Karpas-422 (cell line): ENCODE results near the gene RNF31. TPM values are rescaled to one million over a fixed set of nuclear protein-coding genes. Genes with fewer than 3 reads are reported as not detected.
A peak's percentile ranks its signal among the peaks of the same experiment; 100 is the strongest.

Experiments used
- DNase-seq: peaks from one replicate; pipeline ENCODE4 v3.0.0-alpha.2; 2015
- H2AFZ ChIP-seq: fragments of 200-600 bp; sonication (generic); 2 replicates; pipeline ENCODE4 v1.6.1; 2014; ENCODE audit warnings: antibody characterized with exemption, low read length, mixed read lengths
- H3K27ac ChIP-seq: fragments of 200-600 bp; sonication (generic); 2 replicates; pipeline ENCODE4 v1.5.1; 2014; ENCODE audit warnings: mild to moderate bottlenecking, low read length, moderate library complexity
- H3K27me3 ChIP-seq: fragments of 200-600 bp; sonication (generic); 2 replicates; pipeline ENCODE4 v1.6.1; 2014; ENCODE audit warnings: low read length, mixed read lengths
- H3K36me3 ChIP-seq: fragments of 200-600 bp; sonication (generic); 2 replicates; pipeline ENCODE4 v1.6.1; 2014; ENCODE audit warnings: low read length, mixed read lengths; ENCODE audit not compliant: insufficient read depth
- H3K4me1 ChIP-seq: fragments of 200-600 bp; sonication (generic); 2 replicates; pipeline ENCODE4 v1.6.1; 2014; ENCODE audit warnings: mild to moderate bottlenecking, low read length, mixed read lengths
- H3K4me2 ChIP-seq: fragments of 200-600 bp; sonication (generic); 2 replicates; pipeline ENCODE4 v1.6.1; 2014; ENCODE audit warnings: low read length, low read depth, mild to moderate bottlenecking; ENCODE audit not compliant: poor library complexity, severe bottlenecking
- H3K4me3 ChIP-seq: fragments of 200-600 bp; sonication (generic); 2 replicates; pipeline ENCODE4 v1.5.1; 2014; ENCODE audit warnings: mild to moderate bottlenecking, antibody characterized with exemption, low read length, mixed read lengths
- H3K79me2 ChIP-seq: fragments of 200-600 bp; sonication (generic); 2 replicates; pipeline ENCODE4 v1.6.1; 2014; ENCODE audit warnings: mild to moderate bottlenecking, low read length, mixed read lengths
- H3K9ac ChIP-seq: fragments of 200-600 bp; sonication (generic); 2 replicates; pipeline ENCODE4 v1.6.0; 2014; ENCODE audit warnings: low read length
- H3K9me2 ChIP-seq: fragments of 200-600 bp; sonication (generic), shearing (Covaris generic); replicated peaks from 2 replicates; pipeline ENCODE4 v1.6.0; 2014; ENCODE audit warnings: mild to moderate bottlenecking, low read length, moderate library complexity; ENCODE audit not compliant: insufficient read depth
- H3K9me3 ChIP-seq: fragments of 300-700, 200-600 bp; sonication (generic); 2 replicates; pipeline ENCODE4 v1.6.1; 2014; ENCODE audit warnings: low read length, mixed read lengths
- H4K20me1 ChIP-seq: fragments of 200-600 bp; sonication (generic); 2 replicates; pipeline ENCODE4 v1.6.1; 2014; ENCODE audit warnings: mild to moderate bottlenecking, antibody characterized with exemption, low read length, low read depth; ENCODE audit not compliant: insufficient read depth
- total RNA-seq: library from RNA; depleted of rRNA; stranded (reverse); fragments of >200 nt; shearing (Covaris generic); gene quantifications from 2 replicates; pipeline ENCODE4 v1.2.3, GENCODE V29; 2014; ENCODE audit warnings: low replicate concordance; rRNA removed

RNF31 gene
- 82.0 and 153 TPM in 2 replicates for total RNA-seq

DNA sequence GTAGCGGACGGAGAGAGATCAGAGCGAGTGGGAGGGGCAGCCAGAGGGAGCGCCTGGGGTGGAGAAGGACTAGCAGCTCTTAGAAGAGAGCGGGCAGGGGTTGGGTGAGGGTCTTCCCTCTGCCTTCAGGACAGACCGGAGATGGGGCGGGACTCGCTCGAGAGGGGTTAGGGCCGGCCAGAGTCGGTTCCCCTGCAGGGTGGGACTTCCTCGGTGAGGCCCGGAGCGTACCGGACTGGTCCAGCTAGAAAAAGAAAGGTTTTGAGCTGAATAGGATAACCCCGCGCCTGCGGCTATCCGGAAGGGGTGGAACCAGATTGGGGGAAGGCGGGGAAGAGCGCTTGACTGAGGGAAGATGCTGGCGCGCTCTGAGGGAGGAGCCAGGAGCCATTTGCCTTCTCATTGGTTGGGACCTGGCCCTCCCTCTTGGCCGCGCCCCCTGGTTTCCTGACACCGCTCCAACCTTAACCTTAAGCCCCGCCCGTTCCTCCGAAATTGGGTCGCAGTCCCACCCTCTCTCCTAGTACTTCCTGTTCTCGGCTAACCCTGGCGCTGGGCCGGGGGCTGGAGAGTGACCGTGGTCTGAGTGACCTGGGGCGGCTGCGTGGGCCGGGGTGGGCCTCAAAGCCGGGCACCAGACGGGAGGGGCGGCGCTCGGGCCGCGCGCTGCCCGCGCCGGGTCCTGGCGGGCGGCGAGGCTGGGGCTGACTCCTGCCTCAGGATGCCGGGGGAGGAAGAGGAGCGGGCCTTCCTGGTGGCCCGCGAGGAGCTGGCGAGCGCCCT lies at the start of gene RNF31:
Gene RNF31, plus strand, starts transcription at position 521 of the 783 bp plus-strand sequence. Its CDS starts 201 bp downstream, at position 722.
- Histone ChIP-seq H3K4me3 (peak within 1 kb of the TSS; percentile 98), H3K4me1 (peaks cover 49% of the 10 kb centered on the region), H3K9me3 (no peaks in the 10 kb centered on the region), H3K36me3 (peaks cover 38% of the 10 kb centered on the region), H2AFZ (peak within 1 kb of the TSS; percentile 73; the same call in 1 of the 2 replicates), H3K9ac (peak within 1 kb of the TSS; percentile 99), H4K20me1 (peaks cover 12% of the 10 kb centered on the region), H3K9me2 (no peaks in the 10 kb centered on the region), H3K4me2 (peak within 1 kb of the TSS; percentile 89), H3K27me3 (no peaks in the 10 kb centered on the region), H3K79me2 (peaks cover 66% of the 10 kb centered on the region), H3K27ac (peak within 1 kb of the TSS; percentile 82)
- peak; percentile 100 for DNase-seq

DNA sequence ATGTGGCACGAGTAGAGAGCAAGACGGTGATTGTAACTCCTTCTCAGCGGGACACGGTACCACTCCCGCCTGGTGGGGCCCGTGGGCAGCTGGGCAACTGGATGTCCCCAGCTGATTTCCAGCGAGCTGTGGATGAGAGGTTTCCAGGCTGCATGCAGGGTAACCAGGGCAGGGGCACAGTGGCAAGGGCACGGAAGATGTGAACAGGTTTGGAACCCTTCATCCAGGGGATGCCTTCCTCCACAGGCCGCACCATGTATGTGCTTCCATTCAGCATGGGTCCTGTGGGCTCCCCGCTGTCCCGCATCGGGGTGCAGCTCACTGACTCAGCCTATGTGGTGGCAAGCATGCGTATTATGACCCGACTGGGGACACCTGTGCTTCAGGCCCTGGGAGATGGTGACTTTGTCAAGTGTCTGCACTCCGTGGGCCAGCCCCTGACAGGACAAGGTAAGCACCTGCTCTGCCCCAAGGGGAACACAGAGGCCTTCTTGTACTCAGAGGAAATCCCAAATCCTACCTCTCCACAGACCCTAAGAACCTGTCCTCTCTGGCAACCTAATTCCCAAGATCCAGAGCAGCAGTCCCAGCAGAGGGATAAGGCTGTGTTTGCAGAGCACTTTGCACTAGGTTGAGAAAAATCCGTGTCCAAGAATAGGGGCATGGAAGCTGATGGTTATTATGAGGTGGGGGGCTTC lies 48.9 kb upstream of the RNF31 start:
- H3K4me1 ChIP-seq = peaks cover 15% of the 10 kb centered on the region
- H3K4me2 ChIP-seq = no peak overlapping the region
- H4K20me1 ChIP-seq = no peaks in the 10 kb centered on the region
- no peak for DNase-seq
- no peaks in the 10 kb centered on the region for H3K27me3 ChIP-seq
- no peak overlapping the region for H2AFZ ChIP-seq
- H3K9ac ChIP-seq = no peak overlapping the region
- no peak overlapping the region for H3K27ac ChIP-seq
- no peak overlapping the region for H3K4me3 ChIP-seq
- H3K9me2 ChIP-seq = no peaks in the 10 kb centered on the region
- H3K9me3 ChIP-seq = no peaks in the 10 kb centered on the region
- H3K79me2 ChIP-seq = peaks cover 18% of the 10 kb centered on the region
- H3K36me3 ChIP-seq = peaks cover 39% of the 10 kb centered on the region

DNA sequence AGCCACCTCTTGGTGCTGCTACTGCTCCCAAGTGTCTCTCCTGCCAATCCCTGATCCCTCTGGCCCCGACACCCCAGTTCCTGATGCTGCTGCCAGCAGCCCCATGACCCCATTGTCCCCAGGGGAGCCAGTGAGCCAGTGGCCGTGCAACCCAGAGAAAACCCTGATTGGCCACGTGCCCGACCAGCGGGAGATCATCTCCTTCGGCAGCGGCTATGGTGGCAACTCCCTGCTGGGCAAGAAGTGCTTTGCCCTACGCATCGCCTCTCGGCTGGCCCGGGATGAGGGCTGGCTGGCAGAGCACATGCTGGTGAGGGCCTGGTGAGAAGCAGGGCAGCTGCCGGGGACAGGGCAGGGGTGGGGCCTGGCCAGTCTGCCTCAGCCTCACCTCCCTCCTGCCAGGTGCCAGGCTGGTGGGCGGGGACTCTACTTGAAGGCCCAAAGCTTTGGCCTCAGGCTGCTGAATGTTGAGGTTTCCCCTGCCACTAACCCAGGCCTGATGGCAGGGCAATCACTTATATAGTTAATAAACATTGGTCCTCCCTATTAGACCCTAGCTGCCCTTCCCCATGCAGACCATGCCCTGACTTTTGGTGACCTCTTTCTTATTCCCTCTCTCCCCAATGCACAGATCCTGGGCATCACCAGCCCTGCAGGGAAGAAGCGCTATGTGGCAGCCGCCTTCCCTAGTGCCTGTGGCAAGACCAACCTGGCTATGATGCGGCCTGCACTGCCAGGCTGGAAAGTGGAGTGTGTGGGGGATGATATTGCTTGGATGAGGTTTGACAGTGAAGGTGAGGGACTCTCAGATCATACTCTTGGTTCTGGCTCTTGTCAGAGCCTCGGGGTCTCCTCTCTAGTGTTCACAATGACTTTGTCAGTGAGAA lies 48.1 kb upstream of the RNF31 start:
- H3K4me2 ChIP-seq = no peak overlapping the region
- H3K9ac ChIP-seq = no peak overlapping the region
- no peak for DNase-seq
- H3K9me2 ChIP-seq = no peaks in the 10 kb centered on the region
- no peaks in the 10 kb centered on the region for H3K27me3 ChIP-seq
- no peak overlapping the region for H3K27ac ChIP-seq
- H3K4me1 ChIP-seq = peaks cover 10% of the 10 kb centered on the region
- no peak overlapping the region for H3K4me3 ChIP-seq
- no peaks in the 10 kb centered on the region for H3K9me3 ChIP-seq
- peaks cover 46% of the 10 kb centered on the region for H3K36me3 ChIP-seq
- H3K79me2 ChIP-seq = peaks cover 18% of the 10 kb centered on the region
- no peak overlapping the region for H2AFZ ChIP-seq
- no peaks in the 10 kb centered on the region for H4K20me1 ChIP-seq

DNA sequence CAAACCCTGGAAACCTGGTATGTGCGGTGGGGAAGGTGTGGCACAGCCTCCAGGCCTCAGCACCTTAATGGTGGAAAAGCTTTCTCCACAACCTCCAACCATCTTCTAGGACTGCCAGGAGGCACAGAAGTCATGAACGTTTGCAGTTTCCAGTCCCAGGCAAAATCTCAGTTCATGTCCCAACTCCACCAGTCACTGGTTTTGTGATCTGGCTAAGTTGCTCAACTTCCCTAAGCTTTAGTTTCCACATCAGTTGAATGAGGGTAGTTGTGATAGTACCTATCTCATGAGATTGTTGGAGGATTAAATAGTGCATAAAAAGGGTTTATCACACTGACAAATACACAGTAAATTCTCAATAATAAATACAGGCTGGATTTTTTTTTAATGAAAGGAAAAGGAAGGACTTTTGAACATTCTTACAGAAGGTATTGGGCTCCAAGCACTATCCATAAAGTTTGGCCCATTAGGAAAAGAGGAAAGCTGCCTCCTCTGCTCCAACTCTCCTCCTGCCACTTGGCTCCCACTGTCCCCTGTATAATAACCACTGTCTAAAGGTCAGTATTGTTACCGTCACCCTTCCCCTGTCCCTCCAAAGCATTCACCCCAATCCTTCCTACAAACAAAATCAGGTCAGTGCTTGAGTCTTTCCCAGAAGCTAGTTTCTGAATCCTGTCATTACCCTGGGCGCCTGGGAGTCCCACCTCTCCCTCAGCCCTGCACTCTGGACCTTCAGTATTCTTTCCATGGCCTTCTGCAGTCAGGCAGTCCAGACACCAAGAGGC lies 46.9 kb upstream of the RNF31 start:
- peaks cover 5% of the 10 kb centered on the region for H3K4me1 ChIP-seq
- H3K9me2 ChIP-seq = no peaks in the 10 kb centered on the region
- H2AFZ ChIP-seq = no peak overlapping the region
- H3K4me2 ChIP-seq = no peak overlapping the region
- H3K9ac ChIP-seq = no peak overlapping the region
- H3K27ac ChIP-seq = no peak overlapping the region
- H3K4me3 ChIP-seq = no peak overlapping the region
- no peaks in the 10 kb centered on the region for H3K9me3 ChIP-seq
- peaks cover 46% of the 10 kb centered on the region for H3K36me3 ChIP-seq
- H4K20me1 ChIP-seq = no peaks in the 10 kb centered on the region
- H3K79me2 ChIP-seq = peaks cover 6% of the 10 kb centered on the region
- H3K27me3 ChIP-seq = no peaks in the 10 kb centered on the region
- no peak for DNase-seq

DNA sequence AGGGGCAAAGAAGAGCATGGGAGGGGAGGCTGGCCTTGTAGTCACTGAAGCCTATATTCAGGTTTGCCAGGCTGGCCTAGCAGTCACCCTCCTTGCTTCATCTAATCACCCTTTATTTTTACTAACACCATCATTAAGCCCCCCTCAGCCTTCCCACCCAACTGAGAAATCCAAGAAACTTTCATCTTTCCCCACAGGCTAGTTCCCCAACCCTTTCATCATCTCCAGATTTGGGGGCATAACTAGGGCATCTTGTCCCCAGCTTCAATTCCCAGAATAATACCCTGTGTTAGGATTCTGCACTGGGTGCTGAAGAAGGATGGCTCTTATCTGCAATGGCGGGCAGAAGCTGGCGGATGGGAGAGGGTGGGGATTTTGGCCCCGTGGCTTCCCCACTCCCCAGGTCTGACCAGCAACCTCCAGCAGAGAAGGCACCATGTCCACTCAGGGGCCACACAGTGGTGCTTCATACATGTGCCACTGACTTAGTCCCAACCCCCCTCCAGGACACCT lies 46.3 kb upstream of the RNF31 start:
- Histone ChIP-seq H3K27ac (no peak overlapping the region), H3K4me1 (no peaks in the 10 kb centered on the region), H3K9me3 (no peaks in the 10 kb centered on the region), H2AFZ (no peak overlapping the region), H3K9me2 (no peaks in the 10 kb centered on the region), H3K79me2 (no peaks in the 10 kb centered on the region), H3K4me2 (no peak overlapping the region), H3K36me3 (peaks cover 46% of the 10 kb centered on the region), H3K9ac (no peak overlapping the region), H4K20me1 (no peaks in the 10 kb centered on the region), H3K4me3 (no peak overlapping the region), H3K27me3 (no peaks in the 10 kb centered on the region)
- DNase-seq = no peak

DNA sequence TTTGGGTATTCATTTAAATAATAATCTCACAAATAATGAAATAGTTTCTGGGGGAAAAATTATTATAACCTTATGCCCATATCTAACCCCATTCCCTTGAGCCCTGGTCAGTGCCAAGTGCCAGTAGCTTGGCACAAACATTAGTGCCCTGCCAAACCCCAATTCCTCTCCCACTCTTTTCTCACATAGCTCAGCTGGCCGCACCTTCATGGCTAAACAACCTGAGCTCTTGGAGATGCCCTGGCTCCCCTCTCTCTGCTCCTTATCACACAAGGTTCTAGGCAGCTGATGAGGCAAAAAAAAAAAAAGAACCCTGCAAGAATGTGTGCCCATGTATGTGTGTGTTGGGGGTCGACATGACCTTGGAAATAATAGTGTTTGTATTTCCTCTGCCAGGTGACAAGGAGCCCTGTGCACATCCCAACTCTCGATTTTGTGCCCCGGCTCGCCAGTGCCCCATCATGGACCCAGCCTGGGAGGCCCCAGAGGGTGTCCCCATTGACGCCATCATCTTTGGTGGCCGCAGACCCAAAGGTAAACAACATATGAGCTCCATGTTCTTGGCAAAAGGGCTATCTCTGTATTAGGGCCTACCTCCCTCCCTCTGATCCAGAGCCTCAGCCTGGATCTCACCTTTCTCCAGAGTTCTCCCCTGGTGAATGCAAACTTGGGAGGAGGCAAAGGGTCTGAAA lies 44.8 kb upstream of the RNF31 start:
- no peak for DNase-seq
- Histone ChIP-seq H4K20me1 (no peaks in the 10 kb centered on the region), H3K4me3 (no peak overlapping the region)

DNA sequence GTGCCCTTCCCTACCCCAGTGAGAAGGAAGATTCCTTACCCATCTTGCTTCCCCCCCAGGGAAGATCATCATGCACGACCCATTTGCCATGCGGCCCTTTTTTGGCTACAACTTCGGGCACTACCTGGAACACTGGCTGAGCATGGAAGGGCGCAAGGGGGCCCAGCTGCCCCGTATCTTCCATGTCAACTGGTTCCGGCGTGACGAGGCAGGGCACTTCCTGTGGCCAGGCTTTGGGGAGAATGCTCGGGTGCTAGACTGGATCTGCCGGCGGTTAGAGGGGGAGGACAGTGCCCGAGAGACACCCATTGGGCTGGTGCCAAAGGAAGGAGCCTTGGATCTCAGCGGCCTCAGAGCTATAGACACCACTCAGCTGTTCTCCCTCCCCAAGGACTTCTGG lies 43.8 kb upstream of the RNF31 start:
- DNase-seq = no peak
- Histone ChIP-seq H3K9ac (no peak overlapping the region), H3K4me1 (no peaks in the 10 kb centered on the region; the same call in 1 of the 2 replicates), H3K36me3 (peaks cover 42% of the 10 kb centered on the region), H3K79me2 (no peaks in the 10 kb centered on the region), H3K4me3 (no peak overlapping the region), H3K27ac (no peak overlapping the region), H3K27me3 (no peaks in the 10 kb centered on the region), H4K20me1 (no peaks in the 10 kb centered on the region), H3K4me2 (no peak overlapping the region), H3K9me3 (no peaks in the 10 kb centered on the region), H3K9me2 (no peaks in the 10 kb centered on the region), H2AFZ (no peak overlapping the region)

More for the DNA sequence above, 44.8 kb upstream of the RNF31 start:
- Histone ChIP-seq H3K9me2 (no peaks in the 10 kb centered on the region), H3K9ac (no peak overlapping the region), H3K9me3 (no peaks in the 10 kb centered on the region), H2AFZ (no peak overlapping the region), H3K4me1 (no peaks in the 10 kb centered on the region), H3K79me2 (no peaks in the 10 kb centered on the region), H3K36me3 (peaks cover 46% of the 10 kb centered on the region), H3K27me3 (no peaks in the 10 kb centered on the region), H3K27ac (no peak overlapping the region), H3K4me2 (no peak overlapping the region)
